Measurements from ENCODE around the gene COP1.

Gene COP1

DNA sequence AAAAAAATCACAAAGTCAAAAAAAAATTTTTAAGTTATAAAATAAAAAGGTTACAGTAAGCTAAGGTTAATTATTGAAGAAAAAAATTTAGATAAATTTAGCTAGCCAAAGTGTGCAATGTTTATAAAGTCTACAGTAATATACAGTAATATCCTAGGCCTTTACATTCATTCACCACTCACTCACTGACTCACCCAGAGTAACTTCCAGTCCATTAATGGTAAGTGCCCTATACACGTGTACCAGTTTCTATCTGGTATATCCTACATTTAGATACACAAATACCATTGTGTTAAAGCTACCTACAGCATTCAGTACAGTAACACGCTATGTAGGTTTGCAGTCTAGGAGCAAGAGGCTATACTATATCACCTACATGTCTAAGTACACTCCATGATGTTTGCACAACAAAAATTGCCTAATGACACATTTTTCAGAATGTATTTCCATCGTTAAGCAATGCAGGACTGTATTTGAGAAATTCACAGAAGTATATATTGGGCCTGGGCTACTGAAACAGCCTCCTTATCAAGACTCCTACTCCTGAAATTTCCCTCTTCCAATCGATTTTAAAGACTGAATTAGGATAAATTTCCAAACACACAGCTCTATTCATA, 155.1 kb downstream of the COP1 start:
- no peak for DNase-seq (ENCODE audit: low spot score)
- Histone ChIP-seq H3K27ac (no peak overlapping the region), H3K4me3 (no peak overlapping the region)
- TF ChIP-seq CTCF (IDR thresholded peaks at IDR 0.05): no peak

DNA sequence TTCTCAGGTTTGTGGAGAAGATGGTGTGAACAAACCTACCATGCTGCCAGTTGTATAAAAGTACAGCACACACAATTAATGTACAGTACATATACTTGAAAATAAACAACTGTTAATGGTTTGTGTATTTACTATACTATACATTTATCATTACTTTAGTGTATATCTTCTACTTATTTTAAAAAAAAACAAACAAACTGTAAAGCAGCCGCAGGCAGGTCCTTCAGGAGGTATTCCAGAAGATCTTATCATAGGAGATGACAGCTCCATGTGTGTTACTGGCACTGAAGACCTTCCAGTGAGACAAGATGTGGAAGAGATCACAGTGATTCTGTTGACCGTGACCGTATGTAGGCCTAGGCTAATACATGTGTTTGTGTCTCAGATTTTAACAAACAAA, 155.7 kb downstream of the COP1 start:
- TF ChIP-seq CTCF (IDR thresholded peaks at IDR 0.05): no peak
- Histone ChIP-seq H3K4me3 (no peak overlapping the region), H3K27ac (no peak overlapping the region)
- no peak for DNase-seq (ENCODE audit: low spot score)

GRCh38 chr1:176049582-176049981, 157.5 kb downstream of the COP1 start:
- DNase-seq (ENCODE audit: low spot score): no peak
- Histone ChIP-seq H3K27ac (no peak overlapping the region), H3K4me3 (no peak overlapping the region)
- TF ChIP-seq CTCF (IDR thresholded peaks at IDR 0.05): no peak

DNA sequence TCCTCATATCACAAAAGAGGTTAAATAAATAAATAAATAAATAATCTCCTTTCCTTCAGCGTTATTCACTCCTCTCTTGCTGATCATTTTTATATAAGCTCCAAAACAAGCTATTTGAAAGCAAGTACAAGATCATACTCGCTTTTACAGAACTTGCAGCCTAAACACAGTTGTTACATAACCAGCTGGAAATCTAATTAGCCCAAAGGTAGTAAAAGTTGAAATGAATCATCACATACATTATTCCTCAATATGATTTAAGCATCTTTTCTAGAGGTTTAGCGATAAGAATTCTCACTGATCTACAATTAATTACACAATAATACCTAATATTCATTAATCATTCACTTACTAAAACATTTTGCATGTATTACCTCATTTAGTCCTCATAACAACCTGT, 160.2 kb downstream of the COP1 start:
- no peak for DNase-seq (ENCODE audit: low spot score)
- no peak overlapping the region for H3K27ac ChIP-seq
- TF ChIP-seq CTCF (IDR thresholded peaks at IDR 0.05): no peak
- no peak overlapping the region for H3K4me3 ChIP-seq

DNA sequence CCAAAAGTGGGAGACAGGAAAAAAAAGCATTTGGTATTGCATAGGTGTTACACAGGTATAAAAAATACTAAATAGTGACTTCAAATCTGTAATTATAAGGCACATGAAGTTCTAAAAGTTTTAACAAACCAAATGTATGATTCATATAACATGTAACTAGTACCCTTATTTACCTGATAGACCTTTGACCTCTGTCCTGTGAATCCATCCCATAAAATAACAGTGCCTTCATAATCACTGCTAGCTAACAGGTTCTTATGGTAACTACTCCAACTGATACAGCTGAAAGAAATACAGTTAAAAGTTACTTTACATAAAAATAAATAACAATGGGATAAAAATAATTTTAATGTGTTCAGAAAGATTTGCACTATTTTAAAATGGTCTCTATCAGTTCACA, 163.5 kb downstream of the COP1 start:
- Histone ChIP-seq H3K4me3 (no peak overlapping the region), H3K27ac (no peak overlapping the region)
- no peak for DNase-seq (ENCODE audit: low spot score)
- no peak for TF ChIP-seq CTCF (IDR thresholded peaks at IDR 0.05)

- no peak for TF ChIP-seq CTCF (IDR thresholded peaks at IDR 0.05)
- no peak for DNase-seq (ENCODE audit: low spot score)
- H3K4me3 ChIP-seq: no peak overlapping the region
- H3K27ac ChIP-seq: no peak overlapping the region
These were observed 173.2 kb downstream of the COP1 start for GRCh38 chr1:176033881-176034280.

- Histone ChIP-seq H3K27ac (no peak overlapping the region), H3K4me3 (no peak overlapping the region)
- no peak for DNase-seq (ENCODE audit: low spot score)
- TF ChIP-seq CTCF (IDR thresholded peaks at IDR 0.05): no peak
These were observed 173.6 kb downstream of the COP1 start for GRCh38 chr1:176033474-176033873.

Data from coronary artery (tissue), 2 donors.